ENCODE data around the gene CCDC32.

DNA sequence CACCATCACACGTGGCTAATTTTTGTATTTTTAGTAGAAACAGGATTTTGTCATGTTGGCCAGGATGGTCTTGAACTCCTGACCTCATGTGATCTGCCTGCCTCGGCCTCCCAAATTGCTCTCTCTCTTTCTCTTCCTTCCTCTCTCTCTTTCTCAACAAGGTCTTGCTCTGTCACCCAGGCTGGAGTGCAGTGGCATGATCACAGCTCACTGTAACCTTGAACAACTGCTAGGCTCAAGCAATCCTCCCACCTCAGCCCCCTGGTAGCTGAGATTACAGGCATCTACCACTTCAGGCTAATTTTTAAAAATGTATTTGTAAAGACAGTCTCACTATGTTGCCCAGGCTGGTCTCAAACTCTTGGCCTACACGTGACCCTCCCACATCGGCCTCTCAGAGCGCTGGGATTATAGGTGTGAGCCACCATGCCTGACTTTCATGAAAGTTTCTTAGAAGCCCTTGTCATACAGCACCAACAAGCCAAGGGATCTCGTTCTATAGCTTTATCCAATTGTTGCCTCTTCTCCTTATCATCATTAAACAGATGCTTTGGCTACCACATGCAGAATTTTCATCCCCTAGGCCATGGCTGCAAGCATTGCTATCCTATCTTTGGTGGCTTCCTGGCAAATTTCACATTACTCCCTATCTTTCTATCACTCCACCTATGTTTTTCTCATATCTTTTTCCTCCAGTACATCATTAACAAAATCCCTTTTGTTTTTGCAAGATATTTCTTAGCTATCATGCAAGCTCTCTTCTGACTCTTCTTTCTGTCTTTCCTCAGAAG is 5.7 kb downstream of the CCDC32 start:
- TF ChIP-seq POLR2AphosphoS5 (IDR thresholded peaks at IDR 0.05) (no peak), POLR2A (IDR thresholded peaks at IDR 0.05) (no peak)
- TF ChIP-seq, protein P1, sequence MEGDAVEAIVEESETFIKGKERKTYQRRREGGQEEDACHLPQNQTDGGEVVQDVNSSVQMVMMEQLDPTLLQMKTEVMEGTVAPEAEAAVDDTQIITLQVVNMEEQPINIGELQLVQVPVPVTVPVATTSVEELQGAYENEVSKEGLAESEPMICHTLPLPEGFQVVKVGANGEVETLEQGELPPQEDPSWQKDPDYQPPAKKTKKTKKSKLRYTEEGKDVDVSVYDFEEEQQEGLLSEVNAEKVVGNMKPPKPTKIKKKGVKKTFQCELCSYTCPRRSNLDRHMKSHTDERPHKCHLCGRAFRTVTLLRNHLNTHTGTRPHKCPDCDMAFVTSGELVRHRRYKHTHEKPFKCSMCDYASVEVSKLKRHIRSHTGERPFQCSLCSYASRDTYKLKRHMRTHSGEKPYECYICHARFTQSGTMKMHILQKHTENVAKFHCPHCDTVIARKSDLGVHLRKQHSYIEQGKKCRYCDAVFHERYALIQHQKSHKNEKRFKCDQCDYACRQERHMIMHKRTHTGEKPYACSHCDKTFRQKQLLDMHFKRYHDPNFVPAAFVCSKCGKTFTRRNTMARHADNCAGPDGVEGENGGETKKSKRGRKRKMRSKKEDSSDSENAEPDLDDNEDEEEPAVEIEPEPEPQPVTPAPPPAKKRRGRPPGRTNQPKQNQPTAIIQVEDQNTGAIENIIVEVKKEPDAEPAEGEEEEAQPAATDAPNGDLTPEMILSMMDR (IDR thresholded peaks at IDR 0.05 in 8 of 11, conservative IDR thresholded peaks at IDR 0.05 in 3 of 11), result no peak
